GM18858 (cell line): ENCODE results near the gene ASAP2.

ENCODE experiments used
- ATAC-seq: cut with Tn5 transposase; IDR thresholded peaks from one replicate; pipeline ENCODE4 v1.9.1; 2021; ENCODE audit not compliant: unreplicated experiment

The ASAP2 gene

DNA sequence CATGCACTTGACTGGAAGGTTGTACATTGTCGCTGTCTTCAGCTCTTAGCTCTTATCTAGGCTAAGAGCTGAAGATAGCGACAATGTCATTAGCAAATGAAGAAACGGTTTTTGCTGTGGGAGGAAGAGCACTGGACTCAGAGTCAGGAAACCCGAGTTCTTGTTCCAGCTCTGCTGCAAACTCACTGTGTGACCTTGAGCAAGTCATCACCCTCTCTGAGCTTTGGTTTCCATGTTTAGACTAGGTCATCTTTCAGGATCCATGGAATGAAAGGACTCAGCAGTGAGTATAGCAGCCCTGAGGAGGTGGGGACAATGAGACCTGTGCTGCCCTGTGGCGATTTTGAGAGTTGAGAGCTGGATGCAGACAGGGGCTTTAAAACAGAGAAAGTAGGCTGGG is 85.3 kb downstream of the ASAP2 start:
- no peak for ATAC-seq

DNA sequence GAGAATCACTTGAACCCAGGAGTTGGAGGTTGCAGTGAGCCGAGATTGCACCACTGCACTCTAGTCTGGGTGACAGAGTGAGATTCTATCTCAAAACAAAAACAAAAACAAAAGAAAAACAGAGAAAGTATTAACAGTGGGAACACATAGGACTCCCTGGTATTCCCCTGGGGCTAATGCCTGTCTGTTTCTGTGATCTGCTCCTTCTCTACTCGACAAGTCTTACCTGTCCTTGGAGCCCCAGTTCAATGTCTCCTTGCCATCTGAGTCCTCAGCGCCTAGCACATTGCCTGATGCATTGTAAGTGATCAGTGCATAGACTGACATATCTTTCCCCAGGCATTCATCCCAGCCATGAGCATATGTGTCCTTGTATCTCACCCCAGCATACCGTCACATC is 85.8 kb downstream of the ASAP2 start:
- ATAC-seq = no peak

DNA sequence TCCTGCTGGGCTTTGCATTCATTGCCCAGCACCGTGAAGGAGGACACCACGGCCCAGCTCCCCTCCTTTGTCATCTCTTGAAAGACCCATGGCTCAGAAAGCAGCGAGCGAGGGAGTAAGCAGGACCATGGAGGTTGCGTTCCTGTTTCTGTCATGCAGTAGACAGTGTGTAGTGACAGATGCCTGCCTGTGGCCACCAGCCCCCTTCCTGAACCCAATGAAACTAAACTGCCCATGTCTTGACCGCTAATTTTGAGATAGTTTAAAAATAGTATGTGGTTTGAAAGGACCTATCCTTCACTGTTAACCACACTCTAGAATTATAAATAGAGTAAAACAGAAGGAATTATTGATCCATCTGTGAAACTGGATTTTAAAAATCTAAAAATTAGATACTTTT is 88.2 kb downstream of the ASAP2 start:
- no peak for ATAC-seq

DNA sequence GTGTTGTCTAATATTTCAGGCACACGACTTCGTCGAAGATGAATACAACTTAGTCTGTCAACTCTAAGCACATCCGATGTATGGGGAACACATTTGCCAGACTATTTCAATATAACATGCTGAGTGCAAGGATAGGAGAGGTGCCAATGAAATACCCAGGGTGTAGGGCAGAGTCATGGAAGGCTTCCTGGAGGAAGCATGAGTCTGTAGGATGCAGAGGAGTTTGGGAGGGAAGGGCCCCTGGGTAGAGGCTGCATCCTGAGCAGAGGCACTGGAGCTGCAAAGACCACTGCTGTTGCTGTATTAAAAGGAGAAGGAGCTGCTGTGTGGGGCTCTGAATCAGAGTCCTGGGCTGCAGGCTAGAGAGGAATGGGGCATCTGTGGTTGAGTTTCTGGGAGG is 89.9 kb downstream of the ASAP2 start:
- ATAC-seq = no peak

DNA sequence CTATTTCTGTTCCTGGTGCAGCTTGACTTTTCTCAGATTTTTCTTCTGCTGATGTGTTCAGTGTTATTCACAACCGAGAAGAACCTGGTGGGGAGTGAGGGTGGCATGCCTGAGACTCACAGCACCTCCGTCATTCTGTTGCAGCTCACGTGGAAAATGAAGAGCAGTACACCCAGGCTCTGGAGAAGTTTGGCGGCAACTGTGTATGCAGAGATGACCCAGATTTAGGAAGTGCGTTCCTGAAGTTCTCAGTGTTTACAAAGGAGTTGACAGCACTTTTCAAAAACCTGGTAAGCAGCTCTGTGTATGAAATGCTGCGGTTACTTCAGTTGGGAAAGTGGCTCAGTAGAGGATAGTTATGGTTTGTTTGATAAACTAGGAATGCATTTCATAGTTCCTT is 90.5 kb downstream of the ASAP2 start:
- no peak for ATAC-seq

DNA sequence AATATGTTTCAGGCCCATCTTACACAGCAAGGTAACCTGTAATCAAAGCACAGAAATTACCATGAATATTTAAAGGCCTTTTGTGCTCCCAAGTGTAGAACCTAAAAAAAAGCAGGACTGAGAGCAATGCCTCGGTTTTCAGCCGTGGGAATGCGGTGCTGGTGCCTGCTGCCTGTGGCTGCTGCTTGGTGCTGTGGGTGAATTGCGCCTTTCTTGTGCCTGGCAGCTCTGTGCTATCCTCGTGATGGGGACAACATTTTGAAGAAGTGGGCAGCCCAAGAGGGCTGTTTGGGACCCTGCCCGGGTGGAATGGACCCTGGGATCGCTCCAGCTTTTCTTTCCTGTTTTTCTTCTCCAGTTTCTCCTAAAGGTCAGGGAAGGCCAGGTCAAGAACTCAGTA is 91.2 kb downstream of the ASAP2 start:
- no peak for ATAC-seq

DNA sequence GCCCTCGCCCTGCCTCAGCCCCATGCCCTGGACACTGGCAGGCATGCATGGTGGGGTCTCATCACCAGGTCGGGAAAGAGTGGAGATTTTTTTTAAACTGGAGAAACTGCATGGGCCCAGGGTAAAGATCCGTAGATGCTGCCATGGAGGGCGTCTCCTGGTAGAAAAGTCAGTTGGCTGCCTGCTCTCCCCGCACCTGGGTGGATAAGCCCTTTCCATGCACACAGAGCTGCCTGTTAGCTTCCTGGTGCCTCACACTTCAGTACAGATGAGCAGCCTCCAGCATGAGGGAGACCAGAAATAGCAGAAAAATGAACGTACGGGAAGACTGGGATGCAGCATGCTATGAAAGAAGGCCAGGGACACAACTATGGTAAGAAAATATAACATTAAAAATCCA is 92.0 kb downstream of the ASAP2 start:
- ATAC-seq = no peak

DNA sequence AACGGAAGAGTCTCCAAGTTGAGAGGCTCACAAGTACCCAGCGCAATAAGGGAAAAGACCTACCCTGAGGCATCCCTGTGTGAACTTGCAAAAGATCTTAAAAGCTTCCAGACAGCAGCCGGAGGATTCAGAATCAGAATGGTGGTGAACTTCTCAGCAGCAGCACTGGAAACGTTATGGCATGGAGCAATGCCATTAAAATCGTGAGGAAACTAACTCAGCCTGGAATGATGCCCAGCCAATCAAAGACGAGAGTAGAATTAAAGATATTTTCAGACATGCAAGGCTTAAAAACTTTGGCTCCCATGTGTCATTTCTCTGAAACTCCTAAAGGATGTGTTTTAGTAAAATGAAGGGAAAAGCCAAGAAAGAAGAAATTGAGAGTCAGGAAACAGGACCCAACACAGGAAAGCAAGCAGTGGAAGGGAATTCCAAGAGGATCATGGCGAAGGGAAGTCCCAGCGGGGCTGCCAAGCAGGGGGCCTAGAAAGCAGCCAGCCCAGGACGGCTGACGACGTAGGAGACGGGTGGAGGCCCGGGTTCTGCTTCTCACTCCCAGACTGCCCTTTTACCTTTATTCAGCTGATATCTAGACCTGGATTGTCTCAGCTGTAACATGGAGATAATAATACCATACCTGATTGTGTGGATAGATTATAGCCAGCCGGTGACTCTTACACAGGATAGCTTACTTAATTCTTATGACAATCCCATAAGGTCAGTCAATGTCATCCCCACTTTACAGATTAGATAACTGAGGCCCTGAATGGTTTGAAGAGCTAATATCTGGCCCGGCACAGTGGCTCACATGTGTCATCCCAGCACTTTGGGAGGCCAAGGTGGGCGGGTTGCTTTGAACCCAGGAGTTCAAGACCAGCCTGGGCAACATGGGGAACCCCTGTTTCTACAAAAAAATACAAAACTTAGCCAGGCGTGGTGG is 92.8 kb downstream of the ASAP2 start:
- ATAC-seq = no peak

DNA sequence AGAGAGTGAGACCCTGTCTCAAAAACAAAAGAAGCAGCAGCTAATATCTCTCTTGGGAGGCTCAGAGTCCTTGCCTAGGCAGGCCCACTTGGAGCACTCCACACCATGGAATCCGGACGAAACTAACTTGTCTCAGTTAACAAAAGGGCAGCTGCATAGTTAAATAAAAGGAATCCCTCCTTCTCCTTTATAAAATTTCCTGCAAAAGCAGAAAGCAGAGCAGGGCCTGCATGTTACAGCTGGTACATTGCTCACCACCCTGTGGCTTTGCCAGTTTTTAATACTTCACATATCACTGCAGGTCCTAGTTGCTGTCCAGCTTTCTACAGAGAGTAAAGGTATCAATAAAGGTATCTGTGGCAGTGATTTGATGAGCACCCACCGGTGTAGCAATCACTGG is 93.6 kb downstream of the ASAP2 start:
- no peak for ATAC-seq

DNA sequence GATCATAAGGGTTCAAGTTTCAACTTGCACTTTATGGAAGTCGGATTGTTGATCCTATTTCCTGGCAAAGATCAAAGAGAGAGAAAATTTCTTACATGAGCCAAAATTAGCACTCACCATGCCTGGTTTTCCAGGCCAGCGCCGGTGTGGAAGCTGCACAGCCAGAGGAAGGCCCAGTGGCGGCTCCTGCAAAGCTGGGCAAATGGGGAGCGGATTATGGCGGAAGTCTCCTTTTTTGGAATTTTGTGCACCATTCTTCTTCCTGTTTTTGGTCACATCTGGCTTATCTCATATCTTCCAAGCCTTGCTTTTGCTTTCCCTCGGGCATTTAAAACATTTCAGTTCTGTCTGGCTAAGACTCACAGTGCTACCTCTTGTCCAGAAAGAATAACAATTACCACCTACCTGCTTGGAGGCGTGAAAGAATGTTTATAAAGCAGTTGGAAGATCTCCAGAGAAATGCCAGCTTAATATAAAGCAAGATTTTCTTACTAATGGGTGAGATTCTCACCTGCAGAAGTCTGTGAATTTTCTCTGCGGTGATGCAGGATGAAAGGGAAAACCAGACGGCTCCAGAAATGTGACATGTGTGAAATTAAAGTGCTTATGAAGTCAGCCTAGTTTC is 94.3 kb downstream of the ASAP2 start:
- no peak for ATAC-seq

DNA sequence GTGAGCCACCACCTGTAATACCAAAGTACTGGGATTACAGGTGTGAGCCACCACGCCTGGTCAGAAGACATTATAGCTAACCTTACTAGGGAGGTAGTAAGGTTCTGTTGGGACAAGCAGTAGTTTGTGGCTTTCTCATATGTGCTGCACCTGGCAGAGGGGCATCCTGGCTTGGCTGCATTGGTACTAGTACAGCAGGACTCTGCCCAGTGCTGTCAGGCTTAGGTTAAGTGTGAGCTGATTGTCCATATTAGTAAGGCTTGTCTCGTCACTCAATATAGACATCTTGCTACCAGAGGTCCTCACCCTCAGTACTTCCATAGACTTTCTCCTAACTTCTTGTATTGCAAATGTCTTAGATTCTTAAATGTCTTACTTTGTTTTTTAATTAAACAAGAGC is 96.1 kb downstream of the ASAP2 start:
- ATAC-seq = no peak

DNA sequence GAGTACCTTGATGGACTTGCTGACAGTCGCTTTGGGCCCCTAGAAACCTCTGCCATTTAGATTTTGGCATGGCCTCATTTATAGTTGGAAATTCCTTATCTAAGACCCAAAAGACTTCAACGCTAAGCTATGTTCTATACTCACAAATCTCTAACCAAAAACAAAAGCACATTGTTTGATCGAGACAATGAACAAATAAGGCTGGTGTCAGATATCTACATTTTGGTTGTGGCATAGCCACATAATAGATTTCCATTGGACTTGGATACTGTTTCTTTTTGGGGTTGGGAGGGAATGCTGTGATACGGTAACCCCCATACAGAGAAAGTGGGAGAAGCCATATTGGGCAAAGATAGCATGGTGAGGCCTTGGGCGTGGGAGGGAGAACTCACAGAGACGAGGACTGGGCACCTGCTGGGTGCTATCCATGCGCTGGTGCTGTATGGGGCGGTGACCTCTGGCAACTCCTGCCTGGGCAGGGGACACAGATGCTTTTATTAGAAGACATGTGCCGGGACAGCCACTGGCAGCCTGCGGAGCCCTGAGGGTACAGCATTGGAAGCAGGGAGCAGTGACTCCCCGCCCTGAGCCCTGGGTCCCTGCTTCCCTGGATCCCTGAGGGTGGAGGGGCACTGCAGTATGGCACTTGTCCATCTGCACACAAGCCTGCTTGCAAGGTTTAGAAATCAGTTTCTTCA is 97.1 kb downstream of the ASAP2 start:
- no peak for ATAC-seq

DNA sequence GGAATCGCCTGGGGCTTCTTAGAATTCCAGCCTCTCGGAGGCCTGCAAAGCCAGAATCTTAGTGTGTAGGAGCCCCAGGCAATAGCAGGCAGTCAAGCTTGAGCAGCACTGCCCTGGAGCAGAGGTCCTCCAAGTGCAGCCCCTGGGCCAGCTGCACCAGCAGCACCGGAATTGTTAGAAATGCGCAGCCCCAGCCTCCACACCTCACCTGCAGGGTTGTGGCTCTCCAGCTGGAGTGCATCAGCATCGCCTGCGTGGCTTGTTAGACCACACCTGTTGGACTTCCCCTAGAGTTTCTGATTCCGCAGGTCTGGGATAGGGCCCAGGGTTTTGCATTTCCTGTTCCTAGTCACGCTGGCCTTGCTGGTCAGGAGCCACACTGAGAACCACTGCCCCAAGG is 100.3 kb downstream of the ASAP2 start:
- ATAC-seq = no peak

DNA sequence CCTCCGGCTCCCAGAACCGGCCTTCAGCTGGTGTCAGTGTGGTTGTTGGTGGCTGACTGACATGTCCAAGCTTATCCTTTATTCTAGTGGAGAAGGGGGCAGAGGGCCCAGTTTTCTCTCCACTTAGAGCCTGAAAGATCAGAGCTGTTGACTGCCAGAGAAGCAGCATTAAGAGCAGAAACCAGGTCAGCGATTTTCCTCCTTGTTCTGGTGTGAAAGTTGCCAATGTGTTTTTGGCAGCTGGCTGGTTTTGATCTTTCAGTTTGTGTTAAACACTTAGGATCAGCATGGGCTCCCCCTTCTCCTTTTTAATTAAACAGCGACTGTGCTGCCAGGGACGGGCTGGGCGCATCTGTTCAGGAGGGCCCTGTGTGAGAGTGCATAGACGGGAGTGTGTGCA is 100.9 kb downstream of the ASAP2 start:
- no peak for ATAC-seq

DNA sequence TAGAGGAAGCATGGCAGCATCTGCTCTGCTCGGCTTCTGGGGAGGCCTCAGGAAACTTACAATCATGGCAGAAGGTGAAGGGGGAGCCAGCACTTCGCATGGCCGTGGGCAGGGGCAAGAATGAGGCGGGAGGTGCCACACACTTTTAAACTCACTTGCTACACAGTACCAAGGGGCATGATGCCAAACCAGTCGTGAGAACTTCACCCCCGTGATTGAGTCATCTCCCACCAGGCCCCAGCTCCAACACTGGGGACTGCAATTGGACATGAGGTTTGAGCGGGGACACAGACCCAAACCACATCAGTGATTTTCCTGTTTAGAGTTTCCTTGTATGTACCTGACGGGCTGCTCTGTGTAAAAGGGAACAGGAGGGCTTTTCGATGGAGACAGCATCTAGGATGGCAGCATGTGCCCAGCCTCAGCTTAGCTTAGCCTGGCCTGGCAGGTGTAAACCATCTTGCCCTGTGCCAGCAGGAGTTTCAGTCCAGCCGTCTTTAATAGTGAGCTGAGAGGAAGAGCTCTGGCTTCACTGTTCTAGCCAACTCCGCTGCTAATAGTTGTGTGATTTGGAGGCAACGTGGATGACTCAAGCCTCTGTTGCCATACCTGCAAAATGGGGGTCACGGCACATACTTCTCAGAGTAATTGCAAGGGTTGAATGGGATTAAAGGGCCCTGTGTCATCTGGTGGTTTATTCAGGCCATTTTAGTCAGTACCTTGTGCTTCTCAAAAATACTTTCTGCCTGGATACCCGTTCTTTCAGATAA is 101.8 kb downstream of the ASAP2 start:
- no peak for ATAC-seq

DNA sequence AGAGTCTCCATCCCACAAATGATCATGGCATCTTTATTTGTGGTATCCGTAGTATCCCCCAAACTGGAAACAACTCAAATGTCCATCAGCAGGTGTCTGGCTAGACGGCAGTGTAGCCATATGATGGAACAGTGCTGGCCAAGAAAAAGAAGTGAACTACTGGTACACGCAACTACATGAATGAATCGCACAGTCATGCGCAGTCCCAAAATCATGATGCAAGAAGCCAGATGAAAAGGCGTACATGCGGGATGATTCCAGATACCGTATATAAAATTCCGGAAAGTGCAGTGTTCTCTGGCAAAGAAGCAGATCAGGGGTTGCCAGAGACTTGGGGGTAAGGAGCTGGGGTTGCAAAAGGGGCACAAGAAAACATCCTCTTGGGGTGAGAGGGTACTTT is 102.5 kb downstream of the ASAP2 start:
- ATAC-seq = no peak

DNA sequence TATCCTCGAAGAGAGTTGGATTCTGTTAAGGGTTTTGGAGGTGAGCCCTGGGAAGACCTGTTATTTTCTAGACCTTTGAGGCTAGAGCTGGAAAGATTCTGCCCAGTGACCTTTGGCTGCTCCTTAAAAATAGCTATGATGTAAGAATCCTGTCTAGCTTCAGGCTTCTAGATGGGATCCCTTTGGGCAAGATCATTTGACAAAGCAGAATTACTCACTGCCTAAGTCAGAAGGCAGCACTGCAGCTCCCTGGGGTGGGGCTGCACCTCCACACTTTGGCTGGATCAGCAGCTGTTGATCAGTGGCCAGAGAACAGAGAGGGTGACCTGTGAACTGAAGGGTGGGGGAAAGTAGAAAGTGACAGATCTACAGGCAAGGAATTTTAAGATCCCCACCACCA is 103.8 kb downstream of the ASAP2 start:
- no peak for ATAC-seq

DNA sequence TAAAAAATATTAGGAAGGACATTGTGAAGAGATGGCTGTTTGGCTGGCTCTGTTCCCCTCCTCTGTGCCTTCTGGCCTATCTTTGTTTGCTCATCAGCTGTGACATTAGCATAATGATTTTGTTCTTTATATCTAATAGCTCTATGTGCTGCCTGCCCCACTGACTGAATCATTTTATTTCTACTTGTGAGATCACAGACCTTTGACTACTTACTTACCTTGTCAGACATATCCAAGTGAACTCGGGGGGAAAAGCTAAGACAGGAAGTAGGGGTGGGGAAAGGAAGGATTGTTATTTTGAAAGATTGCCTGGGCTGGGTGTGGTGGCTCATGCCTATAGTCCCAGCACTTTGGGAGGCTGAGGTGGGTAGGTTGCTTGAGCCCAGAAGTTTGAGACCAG is 104.2 kb downstream of the ASAP2 start:
- ATAC-seq = no peak

DNA sequence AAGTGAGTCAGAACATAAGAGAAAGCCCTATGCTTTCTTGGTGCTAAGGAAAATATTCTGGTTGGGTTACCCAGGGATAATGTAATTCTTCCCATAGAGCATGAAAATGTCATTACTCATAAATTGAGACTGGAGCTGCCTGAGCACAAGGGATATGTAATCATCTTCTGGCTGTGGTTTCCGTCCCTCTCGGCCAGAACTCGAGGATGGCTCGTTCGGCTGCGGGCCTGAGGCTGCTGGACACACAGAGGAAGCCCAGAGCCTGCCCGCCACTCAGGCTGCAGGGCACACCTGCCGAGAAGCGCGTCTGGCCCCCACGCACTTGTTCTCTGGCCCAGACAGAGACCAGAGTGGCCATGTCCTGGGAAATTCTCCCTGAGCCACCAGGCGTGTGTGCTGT is 104.9 kb downstream of the ASAP2 start:
- ATAC-seq = no peak

DNA sequence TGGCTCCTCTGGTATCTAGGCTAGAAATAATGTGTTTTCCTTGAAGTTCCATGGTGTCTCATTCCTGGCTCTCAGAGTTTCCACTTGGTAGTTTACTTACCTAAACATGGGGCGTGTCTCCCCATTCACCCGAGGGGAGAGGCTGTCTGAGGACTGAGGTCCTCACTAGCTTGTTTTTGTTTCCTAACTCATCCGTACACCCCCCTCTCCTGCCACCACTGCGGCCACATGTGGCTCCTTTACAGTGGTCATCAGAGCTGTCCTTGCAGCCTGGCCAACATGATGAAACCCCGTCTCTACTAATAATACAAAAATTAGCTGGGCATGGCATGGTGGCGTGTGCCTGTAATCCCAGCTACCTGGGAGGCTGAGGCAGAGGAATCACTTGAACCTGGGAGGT is 106.0 kb downstream of the ASAP2 start:
- ATAC-seq = no peak

DNA sequence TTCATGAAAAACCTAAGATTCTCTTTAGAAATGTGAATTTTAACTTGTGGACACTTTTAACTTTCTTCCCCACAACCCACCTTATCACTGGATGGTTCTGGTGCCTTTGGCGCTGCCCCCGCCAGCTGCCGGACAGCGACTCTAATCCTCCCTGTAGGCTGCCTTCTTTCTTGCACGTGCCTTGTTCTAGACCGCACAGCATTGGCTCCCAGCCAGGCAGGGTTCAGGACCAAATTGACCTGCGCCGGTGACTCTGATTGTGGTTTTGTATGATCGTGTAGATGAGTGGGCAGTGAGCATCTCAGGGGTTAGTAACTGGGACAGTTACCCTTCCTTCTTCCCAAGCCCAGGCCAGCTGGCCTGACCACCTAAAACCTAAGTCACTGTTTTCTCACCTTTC is 106.8 kb downstream of the ASAP2 start:
- ATAC-seq = no peak
